Muscle layer of duodenum (tissue), 2 donors: ENCODE data around the gene ADAMTS15.
A peak's percentile ranks its signal among the peaks of the same experiment; 100 is the strongest.
"Not testable (repeated sequence)": the region's sequence is repeated elsewhere in the genome, so short reads cannot be mapped to it uniquely, and the experiment has no call there.

Experiments
- H3K27ac ChIP-seq: one replicate; pipeline ENCODE4 v1.7.0; 2013; ENCODE audit warnings: mild to moderate bottlenecking, low read length
- H3K27me3 ChIP-seq: one replicate; pipeline ENCODE4 v1.7.0; 2013; ENCODE audit warnings: low read depth, mild to moderate bottlenecking, control low read depth, low read length
- H3K36me3 ChIP-seq, 2 donors: one replicate each; pipeline ENCODE4 v1.7.0; 2013; ENCODE audit warnings: low read length in 2 of 2, control low read depth in 1 of 2, mild to moderate bottlenecking in 1 of 2; ENCODE audit not compliant: insufficient read depth in 2 of 2, control insufficient read depth in 1 of 2
- H3K4me1 ChIP-seq, 2 donors: one replicate each; pipeline ENCODE4 v1.7.0; 2013; ENCODE audit warnings: low read length in 2 of 2, mild to moderate bottlenecking in 2 of 2, control low read depth in 1 of 2, moderate library complexity in 1 of 2; ENCODE audit not compliant: insufficient read depth in 2 of 2, control insufficient read depth in 1 of 2
- H3K4me3 ChIP-seq, 2 donors: one replicate each; pipeline ENCODE4 v1.7.0; 2013; ENCODE audit warnings: low read length in 2 of 2, low read depth in 1 of 2, mild to moderate bottlenecking in 1 of 2
- H3K9me3 ChIP-seq, 2 donors: one replicate each; pipeline ENCODE4 v1.7.0; 2013; ENCODE audit warnings: low read length in 2 of 2, control low read depth in 1 of 2, mild to moderate bottlenecking in 1 of 2; ENCODE audit not compliant: control insufficient read depth in 1 of 2
- donor health status: healthy.

Gene ADAMTS15

GRCh38 chr11:130429120-130429681 is 19.2 kb upstream of the ADAMTS15 start:
- Histone ChIP-seq H3K36me3 (no peaks in the 10 kb centered on the region), H3K27me3 (peaks cover 13% of the 10 kb centered on the region), H3K27ac (no peak overlapping the region), H3K4me1 (peaks cover 0 to 22% of the 10 kb centered on the region in 2 donors), H3K4me3 (peak overlapping the region; percentile 35 to 54), H3K9me3 (no peaks in the 10 kb centered on the region)

GRCh38 chr11:130429983-130430382 is 18.5 kb upstream of the ADAMTS15 start:
- H3K4me1 ChIP-seq: peaks cover 0 to 22% of the 10 kb centered on the region in 2 donors
- H3K9me3 ChIP-seq: no peaks in the 10 kb centered on the region
- peaks cover 13% of the 10 kb centered on the region for H3K27me3 ChIP-seq
- H3K4me3 ChIP-seq: no peak overlapping the region
- H3K36me3 ChIP-seq: no peaks in the 10 kb centered on the region
- no peak overlapping the region for H3K27ac ChIP-seq

- no peak overlapping the region for H3K27ac ChIP-seq
- H3K27me3 ChIP-seq: peaks cover 9% of the 10 kb centered on the region
- H3K4me1 ChIP-seq: peaks cover 0 to 27% of the 10 kb centered on the region in 2 donors
- no peaks in the 10 kb centered on the region for H3K9me3 ChIP-seq
- H3K36me3 ChIP-seq: no peaks in the 10 kb centered on the region
- no peak overlapping the region for H3K4me3 ChIP-seq
Measured at GRCh38 chr11:130431331-130431773, 17.1 kb upstream of the ADAMTS15 start.

GRCh38 chr11:130431801-130432200 is 16.6 kb upstream of the ADAMTS15 start:
- Histone ChIP-seq H3K27me3 (peaks cover 4% of the 10 kb centered on the region), H3K4me1 (peaks cover 0 to 24% of the 10 kb centered on the region in 2 donors), H3K4me3 (no peak overlapping the region), H3K36me3 (no peaks in the 10 kb centered on the region), H3K27ac (no peak overlapping the region), H3K9me3 (no peaks in the 10 kb centered on the region)

GRCh38 chr11:130433357-130433756 is 15.1 kb upstream of the ADAMTS15 start:
- Histone ChIP-seq H3K9me3 (no peaks in the 10 kb centered on the region), H3K4me1 (peaks cover 0 to 20% of the 10 kb centered on the region in 2 donors), H3K27ac (no peak overlapping the region)

GRCh38 chr11:130434521-130435223 is 13.8 kb upstream of the ADAMTS15 start:
- no peaks in the 10 kb centered on the region for H3K9me3 ChIP-seq
- H3K4me1 ChIP-seq: peaks cover 0 to 11% of the 10 kb centered on the region in 2 donors
- peak overlapping the region; percentile 76 for H3K27ac ChIP-seq
- H3K27me3 ChIP-seq: no peaks in the 10 kb centered on the region
- H3K4me3 ChIP-seq: peak overlapping the region; percentile 81 to 89
- H3K36me3 ChIP-seq: no peaks in the 10 kb centered on the region

More at GRCh38 chr11:130433357-130433756, 15.1 kb upstream of the ADAMTS15 start:
- no peaks in the 10 kb centered on the region for H3K36me3 ChIP-seq
- no peaks in the 10 kb centered on the region for H3K27me3 ChIP-seq
- no peak overlapping the region for H3K4me3 ChIP-seq

GRCh38 chr11:130435671-130436070 is 12.8 kb upstream of the ADAMTS15 start:
- H3K36me3 ChIP-seq: no peaks in the 10 kb centered on the region
- peaks cover 0 to 11% of the 10 kb centered on the region in 2 donors for H3K4me1 ChIP-seq
- H3K9me3 ChIP-seq: no peaks in the 10 kb centered on the region
- H3K27ac ChIP-seq: no peak overlapping the region
- H3K27me3 ChIP-seq: no peaks in the 10 kb centered on the region
- no peak overlapping the region for H3K4me3 ChIP-seq

GRCh38 chr11:130436171-130436570 is 12.3 kb upstream of the ADAMTS15 start:
- no peak overlapping the region for H3K27ac ChIP-seq
- H3K9me3 ChIP-seq: no peaks in the 10 kb centered on the region
- H3K36me3 ChIP-seq: no peaks in the 10 kb centered on the region
- peaks cover 0 to 11% of the 10 kb centered on the region in 2 donors for H3K4me1 ChIP-seq
- no peaks in the 10 kb centered on the region for H3K27me3 ChIP-seq
- H3K4me3 ChIP-seq: no peak overlapping the region

- Histone ChIP-seq H3K9me3 (no peaks in the 10 kb centered on the region), H3K4me1 (peaks cover 3 to 11% of the 10 kb centered on the region in 2 donors), H3K27ac (no peak overlapping the region), H3K4me3 (no peak overlapping the region), H3K36me3 (no peaks in the 10 kb centered on the region), H3K27me3 (no peaks in the 10 kb centered on the region)
Measured at GRCh38 chr11:130437848-130438247, 10.6 kb upstream of the ADAMTS15 start.

- not testable (repeated sequence) for H3K36me3 ChIP-seq, H3K4me3 ChIP-seq, H3K9me3 ChIP-seq, H3K27me3 ChIP-seq, H3K27ac ChIP-seq
- H3K4me1 ChIP-seq: peaks cover 3 to 11% of the 10 kb centered on the region in 2 donors
Measured at GRCh38 chr11:130438401-130439159, 9.9 kb upstream of the ADAMTS15 start.

- no peaks in the 10 kb centered on the region for H3K9me3 ChIP-seq
- H3K27me3 ChIP-seq: no peaks in the 10 kb centered on the region
- peaks cover 3 to 11% of the 10 kb centered on the region in 2 donors for H3K4me1 ChIP-seq
- H3K4me3 ChIP-seq: no peak overlapping the region
- H3K27ac ChIP-seq: no peak overlapping the region
- H3K36me3 ChIP-seq: no peaks in the 10 kb centered on the region
Measured at GRCh38 chr11:130439160-130439519, 9.3 kb upstream of the ADAMTS15 start.
